HepG2 (cell line): ENCODE measurements around the gene SLC25A10. TPM values are rescaled to one million over a fixed set of nuclear protein-coding genes. Genes with fewer than 3 reads are reported as not detected.

Experiments
- AHDC1 ChIP-seq: sonication (generic); formaldehyde crosslinking; IDR thresholded peaks from 2 replicates; pipeline ENCODE4 v1.5.1; 2020; ENCODE audit warnings: mild to moderate bottlenecking, missing genetic modification reagents, borderline replicate concordance
- DRAP1 ChIP-seq: IDR thresholded peaks from 2 replicates; pipeline ENCODE4 v1.6.1; 2016; ENCODE audit warnings: missing genetic modification reagents, missing compliant biosample characterization
- GATA4 ChIP-seq: sonication (generic); IDR thresholded peaks from 2 replicates; pipeline ENCODE4 v1.6.1; 2016; ENCODE audit warnings: antibody characterized with exemption, low read depth, borderline replicate concordance
- KAT8 ChIP-seq: IDR thresholded peaks from 2 replicates; pipeline ENCODE4 v1.6.1; 2016; ENCODE audit warnings: missing genetic modification reagents, missing compliant biosample characterization
- KLF11 ChIP-seq: IDR thresholded peaks from 2 replicates; pipeline ENCODE4 v1.6.1; 2016; ENCODE audit warnings: missing compliant biosample characterization
- LBX2 ChIP-seq: sonication (generic); formaldehyde crosslinking; IDR thresholded peaks from 2 replicates; pipeline ENCODE4 v1.5.0; 2020; ENCODE audit warnings: missing genetic modification reagents, mild to moderate bottlenecking, borderline replicate concordance
- MAFG ChIP-seq: sonication (generic); formaldehyde crosslinking; IDR thresholded peaks from 2 replicates; pipeline ENCODE4 v1.5.1; 2020; ENCODE audit warnings: mild to moderate bottlenecking, missing genetic modification reagents
- NFYB ChIP-seq: sonication (generic); formaldehyde crosslinking; IDR thresholded peaks from 2 replicates; pipeline ENCODE4 v1.4.0; 2020; ENCODE audit warnings: missing genetic modification reagents
- NR2F1 ChIP-seq, 2 experiments: fragments of 450-650 bp in 1 of 2; formaldehyde crosslinking in 1 of 2; IDR thresholded peaks; 2 replicates each; pipeline versions ENCODE4 v1.5.0 to v1.6.1; 2016 to 2020; ENCODE audit warnings: mild to moderate bottlenecking in 1 of 2, missing compliant biosample characterization in 1 of 2, missing genetic modification reagents in 1 of 2, moderate library complexity in 1 of 2
- PAXIP1 ChIP-seq: sonication (generic); formaldehyde crosslinking; conservative IDR thresholded peaks from 2 replicates; pipeline ENCODE4 v1.4.0; 2020; ENCODE audit warnings: mild to moderate bottlenecking, missing genetic modification reagents, moderate library complexity
- PREB ChIP-seq: sonication (generic); formaldehyde crosslinking; IDR thresholded peaks from 2 replicates; pipeline ENCODE4 v1.4.0; 2020; ENCODE audit warnings: missing genetic modification reagents
- SALL2 ChIP-seq: sonication (generic); formaldehyde crosslinking; IDR thresholded peaks from 2 replicates; pipeline ENCODE4 v1.8.1; 2023; ENCODE audit warnings: mild to moderate bottlenecking, missing genetic modification reagents, inconsistent platforms
- ZNF34 ChIP-seq: sonication (generic); formaldehyde crosslinking; IDR thresholded peaks from 2 replicates; pipeline ENCODE4 v1.4.0; 2020; ENCODE audit warnings: mild to moderate bottlenecking, missing genetic modification reagents, borderline replicate concordance
- ZNF354B ChIP-seq: sonication (generic); formaldehyde crosslinking; IDR thresholded peaks from 2 replicates; pipeline ENCODE4 v1.8.0; 2022; ENCODE audit warnings: mild to moderate bottlenecking, missing genetic modification reagents
- ZNF549 ChIP-seq: sonication (generic); formaldehyde crosslinking; IDR thresholded peaks from 2 replicates; pipeline ENCODE4 v1.5.0; 2020; ENCODE audit warnings: missing genetic modification reagents
- ZNF576 ChIP-seq: sonication (generic); formaldehyde crosslinking; IDR thresholded peaks from 2 replicates; pipeline ENCODE4 v1.4.0; 2020; ENCODE audit warnings: mild to moderate bottlenecking, missing genetic modification reagents
- polyA plus RNA-seq, 8 experiments: library from polyadenylated mRNA; depleted of rRNA in 3 of 8; stranded (reverse) in 7 of 8; unstranded in 1 of 8; fragments of >200 nt; fragmentation: Illumina TruSeq in 4 of 8; extraction: Trizol in 4 of 8; gene quantifications; 2 replicates each; pipeline versions ENCODE4 v1.2.1 to v1.2.3, GENCODE V29; 2011 to 2016; ENCODE audit warnings: low read depth in 4 of 8, missing spikeins in 1 of 8, mixed read lengths in 1 of 8; ENCODE audit not compliant: insufficient read depth in 1 of 8
- total RNA-seq, 5 experiments: library from RNA; depleted of rRNA; stranded (reverse); fragments of >200 nt; fragmentation: Illumina TruSeq; extraction: Trizol; gene quantifications; 2 replicates each; pipeline ENCODE4 v1.2.3, GENCODE V29; 2016; ENCODE audit warnings: low read depth in 1 of 5

Gene SLC25A10
- total and polyA plus RNA-seq, 2 of the 13 experiments (the other 11 are each of a cell fraction or from before 2014, with no cell fraction given), result 46.5 to 140 TPM

- TF ChIP-seq GATA4 (peak; percentile 62; the same call in 1 of the 2 replicates), PAXIP1 (CRISPR knock-in tag) (peak; percentile 48), MAFG (CRISPR knock-in tag) (no peak), AHDC1 (CRISPR knock-in tag) (peak; percentile 66; the same call in 1 of the 2 replicates), PREB (CRISPR knock-in tag) (peak; percentile 58; the same call in 1 of the 2 replicates), NFYB (CRISPR knock-in tag) (peak; percentile 65; the same call in 1 of the 2 replicates), ZNF549 (CRISPR knock-in tag) (no peak), NR2F1 (CRISPR knock-in tag; IDR thresholded peaks at IDR 0.05) (peak; percentile 66 to 70; a peak in 3 of 4 replicates), LBX2 (CRISPR knock-in tag) (peak; percentile 92; the same call in 1 of the 2 replicates), ZNF354B (peak; percentile 52; the same call in 1 of the 2 replicates), DRAP1 (CRISPR knock-in tag) (peak; percentile 86; the same call in 1 of the 2 replicates), KLF11 (CRISPR knock-in tag) (peak; percentile 64; the same call in 1 of the 2 replicates), SALL2 (CRISPR knock-in tag) (peak; percentile 96), KAT8 (CRISPR knock-in tag) (peak; percentile 99), ZNF34 (CRISPR knock-in tag) (peak; percentile 93), ZNF576 (CRISPR knock-in tag) (no peak)
These were observed 8.9 kb upstream of the SLC25A10 start, which contains the start of gene MRPL12 (continued) for GRCh38 chr17:81702934-81703746.
